ENCODE measurements around the gene ZNF469.

ZNF469 gene

DNA sequence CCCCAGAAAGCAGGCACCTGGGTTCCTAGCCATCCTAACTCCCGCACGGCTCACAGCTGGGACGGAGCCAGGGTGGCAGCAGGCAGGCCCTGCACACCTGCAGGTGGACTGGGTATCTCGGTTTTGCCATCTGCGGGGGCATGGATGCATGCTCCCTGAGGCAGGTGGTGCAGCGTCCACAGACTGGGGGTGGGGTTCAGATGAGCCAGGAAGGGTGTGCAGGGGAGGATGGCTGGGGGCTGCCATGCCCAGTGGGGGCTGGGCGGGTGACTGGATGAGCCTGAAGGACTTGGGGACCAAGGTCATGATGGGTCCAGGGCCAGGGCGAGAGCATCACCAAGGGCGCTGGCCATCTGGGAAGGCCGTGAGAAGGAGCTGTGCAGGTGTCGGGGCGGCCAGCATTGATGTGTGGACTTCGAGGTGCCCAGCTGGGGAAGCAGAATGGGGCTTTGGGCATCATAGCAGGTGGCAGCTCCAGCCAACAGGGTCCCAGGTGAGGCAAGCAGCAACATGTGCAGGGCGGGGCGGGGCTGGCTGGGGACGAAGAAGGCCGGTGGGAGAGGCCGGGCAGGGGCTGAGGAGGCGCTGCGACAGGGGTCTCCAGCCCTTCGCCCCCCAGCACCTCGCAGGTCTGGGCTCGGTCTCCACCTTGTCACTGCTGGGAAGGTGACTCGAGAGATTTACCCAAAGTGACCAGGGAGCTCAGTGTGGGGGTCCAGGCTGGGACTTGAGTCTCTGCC lies 41.0 kb upstream of the ZNF469 start:
- Histone ChIP-seq H3K36me3 (ENCODE audit: control insufficient read depth in 1 of 2, insufficient read depth in 2 of 2, low read length in 2 of 2) (no peaks in the 10 kb centered on the region), H3K27me3 (ENCODE audit: control insufficient read depth in 1 of 2, insufficient read depth in 2 of 2, low read length in 2 of 2) (no peaks in the 10 kb centered on the region), H3K27ac (ENCODE audit: low read depth, low read length) (no peak overlapping the region), H3K4me3 (ENCODE audit: low read depth in 1 of 2, low read length in 2 of 2) (no peak overlapping the region), H3K9ac (ENCODE audit: low read depth in 1 of 2, low read length in 2 of 2) (no peak overlapping the region), H3K9me3 (ENCODE audit: control insufficient read depth in 1 of 2, low read length in 2 of 2) (peaks cover 0 to 4% of the 10 kb centered on the region in 2 donors), H3K4me1 (ENCODE audit: control insufficient read depth in 1 of 2, insufficient read depth in 2 of 2, low read length in 2 of 2) (peaks cover 0 to 5% of the 10 kb centered on the region in 2 donors)

DNA sequence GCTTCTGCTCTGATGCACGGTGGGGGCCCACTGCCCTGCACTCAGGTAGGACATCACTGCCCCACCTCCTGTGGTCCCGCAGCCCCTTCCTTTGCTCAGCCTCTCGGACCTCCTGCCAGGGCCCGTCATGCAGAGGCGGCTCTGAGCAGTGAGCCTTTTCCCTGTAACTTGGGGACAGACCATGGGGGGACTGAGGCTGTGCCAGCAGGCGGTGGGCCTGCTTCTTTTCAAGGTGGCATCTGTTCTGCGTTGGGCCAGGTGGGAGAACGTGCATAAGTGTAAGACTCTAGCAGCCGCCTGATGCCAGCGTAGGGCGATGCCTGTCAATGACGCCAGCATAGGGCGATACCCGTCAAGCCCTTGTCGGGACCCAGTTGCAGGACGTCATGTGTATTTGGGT lies 40.3 kb upstream of the ZNF469 start:
- Histone ChIP-seq H3K36me3 (ENCODE audit: control insufficient read depth in 1 of 2, insufficient read depth in 2 of 2, low read length in 2 of 2) (no peaks in the 10 kb centered on the region), H3K27ac (ENCODE audit: low read depth, low read length) (no peak overlapping the region), H3K9me3 (ENCODE audit: control insufficient read depth in 1 of 2, low read length in 2 of 2) (peaks cover 0 to 4% of the 10 kb centered on the region in 2 donors), H3K27me3 (ENCODE audit: control insufficient read depth in 1 of 2, insufficient read depth in 2 of 2, low read length in 2 of 2) (no peaks in the 10 kb centered on the region), H3K4me3 (ENCODE audit: low read depth in 1 of 2, low read length in 2 of 2) (no peak overlapping the region), H3K4me1 (ENCODE audit: control insufficient read depth in 1 of 2, insufficient read depth in 2 of 2, low read length in 2 of 2) (peaks cover 0 to 5% of the 10 kb centered on the region in 2 donors), H3K9ac (ENCODE audit: low read depth in 1 of 2, low read length in 2 of 2) (no peak overlapping the region)

- no peaks in the 10 kb centered on the region for H3K36me3 ChIP-seq (ENCODE audit: control insufficient read depth in 1 of 2, insufficient read depth in 2 of 2, low read length in 2 of 2)
- H3K4me3 ChIP-seq (ENCODE audit: low read depth in 1 of 2, low read length in 2 of 2) = no peak overlapping the region
- no peak overlapping the region for H3K27ac ChIP-seq (ENCODE audit: low read depth, low read length)
- H3K4me1 ChIP-seq (ENCODE audit: control insufficient read depth in 1 of 2, insufficient read depth in 2 of 2, low read length in 2 of 2) = peaks cover 0 to 5% of the 10 kb centered on the region in 2 donors
- H3K9me3 ChIP-seq (ENCODE audit: control insufficient read depth in 1 of 2, low read length in 2 of 2) = peaks cover 0 to 4% of the 10 kb centered on the region in 2 donors
- H3K27me3 ChIP-seq (ENCODE audit: control insufficient read depth in 1 of 2, insufficient read depth in 2 of 2, low read length in 2 of 2) = no peaks in the 10 kb centered on the region
- H3K9ac ChIP-seq (ENCODE audit: low read depth in 1 of 2, low read length in 2 of 2) = no peak overlapping the region
Measured at GRCh38 chr16:88343271-88343791, 39.4 kb upstream of the ZNF469 start.

DNA sequence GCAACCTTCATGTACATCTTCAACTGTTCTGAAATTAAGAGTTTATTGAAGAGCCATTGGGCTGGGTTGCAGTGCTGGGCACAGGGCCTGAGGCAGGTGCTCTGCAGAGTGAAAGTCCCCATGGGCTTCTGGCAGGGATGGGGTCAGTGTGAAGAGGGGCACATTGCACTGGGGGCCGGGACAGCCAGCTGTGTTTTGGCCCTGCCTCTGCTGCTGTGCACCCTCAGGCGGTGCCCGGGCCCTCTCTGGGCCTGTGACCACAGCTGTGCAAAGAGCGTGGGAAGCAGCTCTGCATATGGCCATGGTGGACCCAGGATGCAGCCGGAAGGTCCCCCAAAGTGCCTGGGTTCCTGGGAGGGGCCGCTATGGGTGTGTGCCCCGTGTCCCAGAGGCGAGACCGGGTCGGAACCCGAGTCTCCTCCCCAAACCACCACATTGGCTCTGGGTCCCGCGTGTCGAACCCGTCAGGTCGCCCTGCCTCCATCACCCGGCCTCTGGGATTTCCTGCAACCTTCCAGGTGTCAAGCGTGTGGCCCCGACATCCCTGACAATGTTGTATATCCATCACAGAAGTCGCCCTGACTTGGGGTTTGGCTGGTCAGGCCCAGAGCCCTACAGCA lies 38.2 kb upstream of the ZNF469 start:
- Histone ChIP-seq H3K4me1 (ENCODE audit: control insufficient read depth in 1 of 2, insufficient read depth in 2 of 2, low read length in 2 of 2) (peaks cover 0 to 5% of the 10 kb centered on the region in 2 donors), H3K9ac (ENCODE audit: low read depth in 1 of 2, low read length in 2 of 2) (no peak overlapping the region), H3K4me3 (ENCODE audit: low read depth in 1 of 2, low read length in 2 of 2) (no peak overlapping the region), H3K27me3 (ENCODE audit: control insufficient read depth in 1 of 2, insufficient read depth in 2 of 2, low read length in 2 of 2) (no peaks in the 10 kb centered on the region), H3K36me3 (ENCODE audit: control insufficient read depth in 1 of 2, insufficient read depth in 2 of 2, low read length in 2 of 2) (no peaks in the 10 kb centered on the region), H3K9me3 (ENCODE audit: control insufficient read depth in 1 of 2, low read length in 2 of 2) (peaks cover 0 to 4% of the 10 kb centered on the region in 2 donors), H3K27ac (ENCODE audit: low read depth, low read length) (no peak overlapping the region)

DNA sequence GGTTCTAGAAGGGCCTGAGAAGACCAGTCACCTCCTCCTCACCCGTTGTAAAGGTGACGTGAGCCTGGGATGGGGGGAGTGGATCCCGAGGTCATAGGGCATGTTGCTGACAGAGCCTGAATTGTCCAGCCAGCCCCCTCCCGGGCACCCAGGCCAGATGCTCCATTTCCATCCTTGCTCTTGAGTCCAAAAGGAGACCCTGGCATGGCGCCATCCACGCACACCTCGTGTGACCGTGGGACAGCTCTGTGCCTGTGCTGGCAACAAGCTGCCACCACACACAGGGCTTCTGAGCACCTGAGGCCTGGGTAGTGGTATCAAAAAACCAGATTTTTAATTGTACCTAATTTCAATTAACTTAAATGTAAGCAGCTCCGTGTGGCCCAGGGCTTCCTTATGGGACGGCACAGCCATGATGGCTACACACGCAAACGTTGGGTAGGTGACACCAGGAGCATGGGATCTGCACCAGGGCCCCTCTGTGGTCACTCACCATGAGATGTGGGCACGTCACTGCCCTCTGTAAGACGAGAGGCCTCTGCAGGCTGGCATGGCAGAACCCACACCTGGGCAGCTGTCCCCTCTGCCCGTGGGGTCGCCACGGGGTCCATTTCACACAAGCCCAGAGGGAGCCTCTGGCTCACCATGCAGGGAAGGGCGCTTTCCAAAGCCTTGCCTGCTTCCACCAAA lies 37.6 kb upstream of the ZNF469 start:
- Histone ChIP-seq H3K9me3 (ENCODE audit: control insufficient read depth in 1 of 2, low read length in 2 of 2) (peaks cover 0 to 4% of the 10 kb centered on the region in 2 donors), H3K27ac (ENCODE audit: low read depth, low read length) (no peak overlapping the region), H3K27me3 (ENCODE audit: control insufficient read depth in 1 of 2, insufficient read depth in 2 of 2, low read length in 2 of 2) (no peaks in the 10 kb centered on the region), H3K4me1 (ENCODE audit: control insufficient read depth in 1 of 2, insufficient read depth in 2 of 2, low read length in 2 of 2) (peaks cover 0 to 1% of the 10 kb centered on the region in 2 donors), H3K4me3 (ENCODE audit: low read depth in 1 of 2, low read length in 2 of 2) (no peak overlapping the region), H3K36me3 (ENCODE audit: control insufficient read depth in 1 of 2, insufficient read depth in 2 of 2, low read length in 2 of 2) (no peaks in the 10 kb centered on the region), H3K9ac (ENCODE audit: low read depth in 1 of 2, low read length in 2 of 2) (no peak overlapping the region)

DNA sequence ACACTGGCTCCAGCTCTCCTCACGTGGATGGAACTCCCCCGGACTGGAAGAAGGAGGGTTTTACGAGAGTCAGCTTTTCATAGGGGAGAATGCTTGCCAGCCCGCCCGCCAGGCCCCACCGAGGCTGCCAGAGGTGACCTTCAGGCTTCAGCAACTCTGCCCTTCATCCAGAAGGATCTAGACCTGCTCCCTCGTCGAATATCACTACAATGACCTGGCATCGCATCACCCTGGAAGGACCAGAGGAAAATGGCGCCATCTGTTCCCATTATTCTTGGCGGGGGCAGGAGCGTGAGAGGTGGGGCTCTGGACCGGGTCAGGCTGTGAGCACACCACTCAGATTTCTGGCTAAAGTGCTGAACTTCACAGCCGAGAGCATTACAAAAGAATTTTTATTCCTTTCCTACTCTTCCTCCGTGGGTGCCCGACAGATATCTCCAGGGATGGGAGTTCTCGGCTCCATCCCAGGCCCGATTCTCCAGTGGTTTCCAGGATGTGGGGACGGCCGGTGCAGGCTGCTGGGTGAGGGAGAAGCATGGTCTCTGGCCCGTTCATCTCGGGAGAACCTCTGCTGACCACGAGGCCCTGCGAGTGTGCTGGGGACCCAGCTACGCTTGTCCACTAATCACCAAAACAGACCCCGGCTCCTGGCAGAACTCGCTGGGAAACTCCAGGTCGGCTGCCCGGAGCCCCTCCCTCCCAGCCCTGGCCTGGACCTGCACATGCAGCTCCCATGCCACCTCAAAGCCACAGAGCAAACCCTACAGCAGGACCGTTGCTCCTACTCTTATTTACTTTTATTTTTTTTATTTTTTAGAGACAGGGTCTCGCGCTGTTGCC lies 36.8 kb upstream of the ZNF469 start:
- Histone ChIP-seq H3K27ac (ENCODE audit: low read depth, low read length) (no peak overlapping the region), H3K4me3 (ENCODE audit: low read depth in 1 of 2, low read length in 2 of 2) (no peak overlapping the region), H3K36me3 (ENCODE audit: control insufficient read depth in 1 of 2, insufficient read depth in 2 of 2, low read length in 2 of 2) (no peaks in the 10 kb centered on the region), H3K9ac (ENCODE audit: low read depth in 1 of 2, low read length in 2 of 2) (no peak overlapping the region), H3K27me3 (ENCODE audit: control insufficient read depth in 1 of 2, insufficient read depth in 2 of 2, low read length in 2 of 2) (no peaks in the 10 kb centered on the region), H3K9me3 (ENCODE audit: control insufficient read depth in 1 of 2, low read length in 2 of 2) (peaks cover 0 to 4% of the 10 kb centered on the region in 2 donors), H3K4me1 (ENCODE audit: control insufficient read depth in 1 of 2, insufficient read depth in 2 of 2, low read length in 2 of 2) (no peaks in the 10 kb centered on the region)

- Histone ChIP-seq H3K4me3 (ENCODE audit: low read depth in 1 of 2, low read length in 2 of 2) (no peak overlapping the region), H3K4me1 (ENCODE audit: control insufficient read depth in 1 of 2, insufficient read depth in 2 of 2, low read length in 2 of 2) (no peaks in the 10 kb centered on the region), H3K36me3 (ENCODE audit: control insufficient read depth in 1 of 2, insufficient read depth in 2 of 2, low read length in 2 of 2) (no peaks in the 10 kb centered on the region), H3K27ac (ENCODE audit: low read depth, low read length) (no peak overlapping the region), H3K9ac (ENCODE audit: low read depth in 1 of 2, low read length in 2 of 2) (no peak overlapping the region), H3K9me3 (ENCODE audit: control insufficient read depth in 1 of 2, low read length in 2 of 2) (peaks cover 0 to 4% of the 10 kb centered on the region in 2 donors), H3K27me3 (ENCODE audit: control insufficient read depth in 1 of 2, insufficient read depth in 2 of 2, low read length in 2 of 2) (no peaks in the 10 kb centered on the region)
Measured at GRCh38 chr16:88346680-88347505, 35.9 kb upstream of the ZNF469 start.

DNA sequence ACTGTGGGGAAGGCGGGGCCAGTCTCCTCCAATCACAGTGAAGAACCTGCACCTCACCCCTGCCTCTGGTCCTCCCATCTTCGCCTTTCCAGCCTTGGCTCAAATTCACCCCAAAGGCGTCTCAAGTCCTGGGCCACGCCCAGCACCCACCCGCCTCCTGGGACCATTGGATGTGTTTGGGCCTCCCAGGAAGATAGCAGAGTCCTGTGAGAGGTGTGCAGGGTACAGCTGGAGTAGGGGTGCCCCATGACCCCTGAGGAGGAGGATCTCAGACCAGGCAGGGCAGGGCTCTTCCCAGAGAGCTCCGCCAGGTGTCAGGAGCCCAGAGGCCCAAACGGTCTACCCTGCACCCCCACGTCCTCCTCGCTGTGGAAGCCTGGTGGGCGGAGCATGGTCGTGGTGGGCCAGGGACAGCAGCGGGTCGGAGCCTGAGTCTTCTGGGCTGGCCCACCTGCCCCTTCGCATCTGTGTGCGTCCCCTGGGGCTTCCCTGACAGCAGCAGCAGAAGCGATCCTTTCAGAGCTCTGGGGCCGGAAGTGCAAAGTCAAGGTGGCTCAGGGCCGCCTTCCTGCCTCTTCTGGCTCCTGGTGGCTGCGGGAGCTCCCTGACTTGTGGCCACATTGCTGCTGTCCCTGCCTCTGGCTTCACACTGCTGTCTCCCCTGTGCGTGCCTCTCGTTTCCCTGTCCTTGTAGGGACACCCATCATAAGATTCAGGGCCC lies 34.9 kb upstream of the ZNF469 start:
- Histone ChIP-seq H3K36me3 (ENCODE audit: control insufficient read depth in 1 of 2, insufficient read depth in 2 of 2, low read length in 2 of 2) (no peaks in the 10 kb centered on the region), H3K9me3 (ENCODE audit: control insufficient read depth in 1 of 2, low read length in 2 of 2) (peaks cover 0 to 4% of the 10 kb centered on the region in 2 donors), H3K9ac (ENCODE audit: low read depth in 1 of 2, low read length in 2 of 2) (no peak overlapping the region), H3K4me1 (ENCODE audit: control insufficient read depth in 1 of 2, insufficient read depth in 2 of 2, low read length in 2 of 2) (no peaks in the 10 kb centered on the region), H3K27me3 (ENCODE audit: control insufficient read depth in 1 of 2, insufficient read depth in 2 of 2, low read length in 2 of 2) (no peaks in the 10 kb centered on the region), H3K4me3 (ENCODE audit: low read depth in 1 of 2, low read length in 2 of 2) (no peak overlapping the region), H3K27ac (ENCODE audit: low read depth, low read length) (no peak overlapping the region)
